GM12878 (cell line): ENCODE results near the gene C1QTNF9.

ENCODE experiments used
- EGR1 ChIP-seq, 2 experiments: IDR thresholded peaks; 1 replicate in 1 of 2; 2 replicates in 1 of 2; pipeline ENCODE4 v1.6.1; 2011 to 2012; ENCODE audit warnings: low read depth in 2 of 2, low read length in 2 of 2, borderline replicate concordance in 1 of 2, mild to moderate bottlenecking in 1 of 2, moderate library complexity in 1 of 2
- POLR2A ChIP-seq: IDR thresholded peaks from 2 replicates; pipeline ENCODE4 v1.6.1; 2011; ENCODE audit warnings: low read depth, mild to moderate bottlenecking, low read length

DNA sequence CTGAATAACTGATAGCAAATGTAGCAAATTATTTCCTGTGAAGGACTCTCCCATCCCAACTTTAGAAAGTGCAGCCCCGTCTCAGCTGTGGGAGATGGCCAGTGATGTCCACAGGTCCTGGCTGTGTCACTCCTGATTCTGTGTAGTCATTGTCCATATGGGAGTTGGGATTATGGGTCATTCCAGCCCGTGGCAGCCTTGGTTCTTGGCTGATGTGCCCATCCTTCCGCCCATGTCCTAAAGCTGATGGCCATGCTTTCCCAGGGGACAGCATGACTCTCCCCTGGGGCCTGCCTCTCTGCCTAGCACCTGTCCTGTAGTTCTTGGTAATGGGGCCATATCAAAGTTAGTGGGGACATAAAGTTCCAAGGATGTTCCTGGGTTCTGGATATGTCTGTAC is 43.9 kb upstream of the C1QTNF9 start:
- no peak for TF ChIP-seq EGR1 (IDR thresholded peaks at IDR 0.05; ENCODE audit: borderline replicate concordance in 1 of 2, low read depth in 2 of 2, low read length in 2 of 2)
- no peak for TF ChIP-seq POLR2A
